Panc1 (cell line): Measurements from ENCODE around the gene CDC42EP4. TPM values are rescaled to one million over a fixed set of nuclear protein-coding genes. Genes with fewer than 3 reads are reported as not detected.

ENCODE experiments used
- ATAC-seq: fragments of 200-7000 bp; cut with Tn5 transposase; 2 replicates; pipeline ENCODE4 v1.9.1; 2020; ENCODE audit warnings: mild to moderate bottlenecking, moderate library complexity
- BruUV-seq: library from RNA; stranded (reverse); fragments of 400-500 nt; replicated peaks from 2 replicates; lab custom pipeline; 2021; lab: Mats Ljungman, UMichigan
- CTCF ChIA-PET: fragments of 300-600 bp; sonication (Branson Sonifier 250); formaldehyde crosslinking; loops from one replicate; lab custom pipeline; 2022; ENCODE audit warnings: antibody characterized with exemption; lab: Charles Lee
- POLR2A ChIA-PET: fragments of 300-600 bp; sonication (Branson Sonifier 250); formaldehyde crosslinking; loops from one replicate; lab custom pipeline; 2022; ENCODE audit warnings: antibody characterized with exemption; lab: Charles Lee
- DNase-seq: peaks from one replicate; pipeline ENCODE4 v3.0.0-alpha.2; 2010; ENCODE audit warnings: low read depth, low spot score
- H3K27ac ChIP-seq: 2 replicates; pipeline ENCODE4 v1.5.1; 2011; ENCODE audit warnings: mild to moderate bottlenecking, low read length, inconsistent platforms
- H3K27me3 ChIP-seq: fragments of 200-500 bp; sonication (Bioruptor generic); 2 replicates; pipeline ENCODE4 v1.6.0; 2014; ENCODE audit warnings: low read length, inconsistent platforms; ENCODE audit not compliant: control insufficient read depth, insufficient read depth
- H3K36me3 ChIP-seq: fragments of 200-500 bp; sonication (Bioruptor generic); 2 replicates; pipeline ENCODE4 v1.5.1; 2014; ENCODE audit warnings: inconsistent platforms, mild to moderate bottlenecking, low read length, moderate library complexity; ENCODE audit not compliant: control insufficient read depth, insufficient read depth
- H3K4me1 ChIP-seq: 2 replicates; pipeline ENCODE4 v1.5.1; 2011; ENCODE audit warnings: inconsistent platforms, mild to moderate bottlenecking, low read length, moderate library complexity; ENCODE audit not compliant: control insufficient read depth, insufficient read depth
- H3K4me3 ChIP-seq, 2 experiments: 2 replicates each; pipeline ENCODE4 v1.5.1; 2011 to 2012; ENCODE audit warnings: low read depth in 2 of 2, low read length in 2 of 2, mild to moderate bottlenecking in 2 of 2, inconsistent platforms in 1 of 2, moderate library complexity in 1 of 2
- H3K9me3 ChIP-seq: fragments of 200-500 bp; sonication (Bioruptor generic); 2 replicates; pipeline ENCODE4 v1.5.1; 2014; ENCODE audit warnings: low read depth, mild to moderate bottlenecking, inconsistent platforms, low read length, moderate library complexity; ENCODE audit not compliant: control insufficient read depth, insufficient read depth
- CTCF ChIP-seq: fragments of 450-650 bp; IDR thresholded peaks from 2 replicates; pipeline ENCODE4 v1.5.1; 2017; ENCODE audit warnings: mild to moderate bottlenecking
- POLR2AphosphoS5 ChIP-seq: IDR thresholded peaks from 2 replicates; pipeline ENCODE4 v1.6.1; 2012; ENCODE audit warnings: mild to moderate bottlenecking, low read depth, low read length, moderate library complexity
- REST ChIP-seq, 2 experiments: IDR thresholded peaks; 2 replicates each; pipeline ENCODE4 v1.6.1; 2011 to 2012; ENCODE audit warnings: low read depth in 2 of 2, control low read depth in 1 of 2, low read length in 1 of 2, mild to moderate bottlenecking in 1 of 2, moderate library complexity in 1 of 2; ENCODE audit not compliant: insufficient read depth in 1 of 2
- SIN3A ChIP-seq: IDR thresholded peaks from 2 replicates; pipeline ENCODE4 v1.6.1; 2012; ENCODE audit warnings: low read depth, mild to moderate bottlenecking, low read length, moderate library complexity, borderline replicate concordance; ENCODE audit not compliant: insufficient read depth
- TCF7L2 ChIP-seq: IDR thresholded peaks from 2 replicates; pipeline ENCODE4 v1.6.1; 2011; ENCODE audit warnings: mild to moderate bottlenecking, low read depth, low read length, inconsistent platforms
- in situ Hi-C: cut with HindIII; loops from 2 replicates; pipeline ENCODE4 v1.10.0; 2016; ENCODE audit warnings: low sequenced_read_pairs, low pct_unique_long_range_greater_than_20kb
- intact Hi-C: fragments of 100-400 bp; cut with micrococcal nuclease; formaldehyde crosslinking; loops from one replicate; pipeline ENCODE4 v1.10.0; 2022; ENCODE audit not compliant: unreplicated experiment
- total RNA-seq: library from RNA; stranded (reverse); gene quantifications from one replicate; pipeline ENCODE4 v1.2.1, GENCODE V29; 2021; ENCODE audit not compliant: unreplicated experiment

The CDC42EP4 gene
- total RNA-seq, 1 experiment from 2014 or later = 65.9 TPM

GRCh38 chr17:73340093-73340596 is 28.3 kb upstream of the CDC42EP4 start:
- in situ Hi-C loops (no loop called here), intact Hi-C loops (no loop called here)
- Histone ChIP-seq H3K4me1 (peaks cover 35% of the 10 kb centered on the region), H3K36me3 (no peaks in the 10 kb centered on the region), H3K9me3 (no peaks in the 10 kb centered on the region), H3K27ac (peak overlapping the region; percentile 56; the same call in 1 of the 2 replicates), H3K4me3 (no peak overlapping the region), H3K27me3 (no peaks in the 10 kb centered on the region)
- ChIA-PET CTCF (no interaction called here), POLR2A (no interaction called here)
- no peak; the same call in 1 of the 2 replicates for ATAC-seq
- DNase-seq = no peak
- BruUV-seq = no TSS peak
- TF ChIP-seq CTCF (no peak), SIN3A (no peak), TCF7L2 (no peak), REST (IDR thresholded peaks at IDR 0.05; ENCODE audit: insufficient read depth in 1 of 2, low read depth in 2 of 2, low read length in 1 of 2) (no peak), POLR2AphosphoS5 (no peak)

GRCh38 chr17:73338566-73339197 is 26.9 kb upstream of the CDC42EP4 start:
- TF ChIP-seq SIN3A (no peak), TCF7L2 (no peak), POLR2AphosphoS5 (no peak), CTCF (no peak), REST (IDR thresholded peaks at IDR 0.05; ENCODE audit: insufficient read depth in 1 of 2, low read depth in 2 of 2, low read length in 1 of 2) (no peak)
- in situ Hi-C loops (no loop called here), intact Hi-C loops (no loop called here)
- no TSS peak for BruUV-seq
- POLR2A ChIA-PET = interaction anchor here (0.7 kb wide), 1 partner anchor 288 kb away, joined by 3 read pairs; no protein-coding TSS in a partner anchor
- ATAC-seq (no peak), DNase-seq (no peak)
- Histone ChIP-seq H3K27me3 (no peaks in the 10 kb centered on the region), H3K27ac (peak overlapping the region; percentile 36; the same call in 1 of the 2 replicates), H3K9me3 (no peaks in the 10 kb centered on the region), H3K4me1 (peaks cover 28% of the 10 kb centered on the region), H3K36me3 (no peaks in the 10 kb centered on the region), H3K4me3 (no peak overlapping the region)
- CTCF ChIA-PET = interaction anchor here (0.5 kb wide), 1 partner anchor 15 kb away, joined by 4 read pairs; no protein-coding TSS in a partner anchor
